HL-60 (cell line): ENCODE results near the gene LAMC3.

Experiments
- DNase-seq, 2 experiments: peaks; one replicate each; pipeline ENCODE4 v3.0.0-alpha.2; 2010 to 2020; ENCODE audit warnings: low read depth in 1 of 2, low spot score in 1 of 2
- H3K27ac ChIP-seq: fragments of 250-450 bp; sonication (Bioruptor Pico); replicated peaks from 2 replicates; pipeline ENCODE4 v1.5.1; 2020; ENCODE audit warnings: mild to moderate bottlenecking, moderate library complexity
- H3K27me3 ChIP-seq: fragments of 250-450 bp; sonication (Bioruptor Pico); 2 replicates; pipeline ENCODE4 v1.5.1; 2021; ENCODE audit warnings: mild to moderate bottlenecking, moderate library complexity; ENCODE audit not compliant: insufficient read depth, poor library complexity, severe bottlenecking
- H3K4me3 ChIP-seq: replicated peaks from 2 replicates; pipeline ENCODE4 v1.5.1; 2011; ENCODE audit warnings: mild to moderate bottlenecking, control low read depth, low read length; ENCODE audit not compliant: insufficient read depth
- GABPA ChIP-seq: IDR thresholded peaks from 2 replicates; pipeline ENCODE4 v1.6.1; 2012; ENCODE audit warnings: low read depth
- POLR2AphosphoS5 ChIP-seq: IDR thresholded peaks from 2 replicates; pipeline ENCODE4 v1.6.1; 2012; ENCODE audit warnings: low read depth
- SPI1 ChIP-seq: IDR thresholded peaks from 2 replicates; pipeline ENCODE4 v1.6.1; 2012; ENCODE audit warnings: low read depth, mild to moderate bottlenecking, borderline replicate concordance
- TF ChIP-seq, protein P1 (sequence below): IDR thresholded peaks from one replicate; pipeline ENCODE4 v1.5.1; 2011; ENCODE audit warnings: low read length, control low read depth, inconsistent platforms; ENCODE audit not compliant: insufficient read depth
- TF ChIP-seq, protein P2 (sequence below): IDR thresholded peaks from 2 replicates; pipeline ENCODE4 v1.6.1; 2012; ENCODE audit warnings: low read depth; ENCODE audit not compliant: insufficient replicate concordance

The LAMC3 gene

DNA sequence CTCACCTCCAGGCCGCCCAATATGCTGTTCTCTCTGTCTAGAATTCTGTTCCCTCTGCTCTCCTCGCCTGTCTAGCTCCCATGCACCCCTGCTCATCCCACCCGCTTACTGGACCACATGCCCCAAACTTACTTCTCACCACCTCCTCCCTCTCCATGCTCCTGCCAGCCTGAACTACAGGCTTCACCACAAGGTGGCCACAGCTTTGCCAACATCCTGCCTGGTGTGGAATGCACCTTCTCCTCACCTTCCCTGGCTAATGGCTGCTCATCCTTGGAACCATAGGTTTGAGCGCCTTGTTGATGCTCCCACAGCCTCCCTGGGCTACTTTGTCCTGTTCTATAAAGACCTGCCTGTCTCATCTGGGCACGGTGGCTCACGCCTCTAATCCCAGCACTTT is 9.6 kb downstream of the LAMC3 start:
- TF ChIP-seq GABPA = no peak
- TF ChIP-seq, protein P1, sequence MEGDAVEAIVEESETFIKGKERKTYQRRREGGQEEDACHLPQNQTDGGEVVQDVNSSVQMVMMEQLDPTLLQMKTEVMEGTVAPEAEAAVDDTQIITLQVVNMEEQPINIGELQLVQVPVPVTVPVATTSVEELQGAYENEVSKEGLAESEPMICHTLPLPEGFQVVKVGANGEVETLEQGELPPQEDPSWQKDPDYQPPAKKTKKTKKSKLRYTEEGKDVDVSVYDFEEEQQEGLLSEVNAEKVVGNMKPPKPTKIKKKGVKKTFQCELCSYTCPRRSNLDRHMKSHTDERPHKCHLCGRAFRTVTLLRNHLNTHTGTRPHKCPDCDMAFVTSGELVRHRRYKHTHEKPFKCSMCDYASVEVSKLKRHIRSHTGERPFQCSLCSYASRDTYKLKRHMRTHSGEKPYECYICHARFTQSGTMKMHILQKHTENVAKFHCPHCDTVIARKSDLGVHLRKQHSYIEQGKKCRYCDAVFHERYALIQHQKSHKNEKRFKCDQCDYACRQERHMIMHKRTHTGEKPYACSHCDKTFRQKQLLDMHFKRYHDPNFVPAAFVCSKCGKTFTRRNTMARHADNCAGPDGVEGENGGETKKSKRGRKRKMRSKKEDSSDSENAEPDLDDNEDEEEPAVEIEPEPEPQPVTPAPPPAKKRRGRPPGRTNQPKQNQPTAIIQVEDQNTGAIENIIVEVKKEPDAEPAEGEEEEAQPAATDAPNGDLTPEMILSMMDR = no peak
- no peak for TF ChIP-seq POLR2AphosphoS5
- TF ChIP-seq, protein P2, sequence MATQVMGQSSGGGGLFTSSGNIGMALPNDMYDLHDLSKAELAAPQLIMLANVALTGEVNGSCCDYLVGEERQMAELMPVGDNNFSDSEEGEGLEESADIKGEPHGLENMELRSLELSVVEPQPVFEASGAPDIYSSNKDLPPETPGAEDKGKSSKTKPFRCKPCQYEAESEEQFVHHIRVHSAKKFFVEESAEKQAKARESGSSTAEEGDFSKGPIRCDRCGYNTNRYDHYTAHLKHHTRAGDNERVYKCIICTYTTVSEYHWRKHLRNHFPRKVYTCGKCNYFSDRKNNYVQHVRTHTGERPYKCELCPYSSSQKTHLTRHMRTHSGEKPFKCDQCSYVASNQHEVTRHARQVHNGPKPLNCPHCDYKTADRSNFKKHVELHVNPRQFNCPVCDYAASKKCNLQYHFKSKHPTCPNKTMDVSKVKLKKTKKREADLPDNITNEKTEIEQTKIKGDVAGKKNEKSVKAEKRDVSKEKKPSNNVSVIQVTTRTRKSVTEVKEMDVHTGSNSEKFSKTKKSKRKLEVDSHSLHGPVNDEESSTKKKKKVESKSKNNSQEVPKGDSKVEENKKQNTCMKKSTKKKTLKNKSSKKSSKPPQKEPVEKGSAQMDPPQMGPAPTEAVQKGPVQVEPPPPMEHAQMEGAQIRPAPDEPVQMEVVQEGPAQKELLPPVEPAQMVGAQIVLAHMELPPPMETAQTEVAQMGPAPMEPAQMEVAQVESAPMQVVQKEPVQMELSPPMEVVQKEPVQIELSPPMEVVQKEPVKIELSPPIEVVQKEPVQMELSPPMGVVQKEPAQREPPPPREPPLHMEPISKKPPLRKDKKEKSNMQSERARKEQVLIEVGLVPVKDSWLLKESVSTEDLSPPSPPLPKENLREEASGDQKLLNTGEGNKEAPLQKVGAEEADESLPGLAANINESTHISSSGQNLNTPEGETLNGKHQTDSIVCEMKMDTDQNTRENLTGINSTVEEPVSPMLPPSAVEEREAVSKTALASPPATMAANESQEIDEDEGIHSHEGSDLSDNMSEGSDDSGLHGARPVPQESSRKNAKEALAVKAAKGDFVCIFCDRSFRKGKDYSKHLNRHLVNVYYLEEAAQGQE = no peak
- TF ChIP-seq SPI1 = no peak
- H3K4me3 ChIP-seq = no peak overlapping the region
- H3K27me3 ChIP-seq = peaks cover 6% of the 10 kb centered on the region
- no peak for DNase-seq
- H3K27ac ChIP-seq = no peak overlapping the region

DNA sequence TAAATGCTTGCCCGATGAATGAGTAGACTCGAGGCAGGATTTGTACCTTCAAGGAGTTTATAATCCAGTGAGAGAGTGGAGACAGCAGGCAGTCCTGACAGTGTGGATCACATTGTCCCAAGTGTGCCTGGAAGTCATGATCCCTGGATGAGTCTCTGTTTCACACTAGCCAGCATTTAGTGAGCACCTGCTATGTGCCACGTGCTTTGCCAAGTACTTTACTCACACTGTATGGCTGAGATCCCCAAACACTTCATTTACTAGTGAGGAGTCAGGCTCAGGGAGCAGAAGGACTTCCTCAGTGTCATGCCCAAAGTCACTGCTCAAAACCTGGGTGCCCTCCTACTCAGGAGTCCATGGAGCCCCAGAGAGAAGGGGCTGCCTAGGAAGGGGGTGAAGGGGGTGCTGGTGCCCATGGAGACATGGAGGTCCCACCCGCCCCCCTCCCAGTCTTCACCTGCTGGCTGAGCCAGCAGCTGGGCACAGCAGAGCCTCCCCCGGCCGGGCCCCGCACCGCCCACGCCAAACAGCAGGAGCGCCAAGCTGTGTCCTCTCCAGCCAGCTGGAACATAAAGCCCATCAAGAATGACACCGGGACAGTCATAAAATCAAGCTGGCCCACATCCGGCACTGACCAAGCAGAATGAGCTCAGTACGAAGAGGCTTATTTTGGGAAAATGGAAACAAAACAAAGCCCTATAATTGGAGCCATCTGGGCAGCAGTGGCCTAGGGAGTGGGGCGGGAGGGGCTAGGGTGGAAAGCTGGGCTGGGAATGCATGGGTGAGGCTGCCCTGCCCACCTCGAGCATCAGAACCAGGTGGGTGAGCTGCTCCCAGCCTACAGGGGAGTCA is 10.6 kb downstream of the LAMC3 start:
- DNase-seq = no peak
- H3K27me3 ChIP-seq = no peaks in the 10 kb centered on the region
- no peak overlapping the region for H3K27ac ChIP-seq
- no peak for TF ChIP-seq GABPA
- H3K4me3 ChIP-seq = no peak overlapping the region

DNA sequence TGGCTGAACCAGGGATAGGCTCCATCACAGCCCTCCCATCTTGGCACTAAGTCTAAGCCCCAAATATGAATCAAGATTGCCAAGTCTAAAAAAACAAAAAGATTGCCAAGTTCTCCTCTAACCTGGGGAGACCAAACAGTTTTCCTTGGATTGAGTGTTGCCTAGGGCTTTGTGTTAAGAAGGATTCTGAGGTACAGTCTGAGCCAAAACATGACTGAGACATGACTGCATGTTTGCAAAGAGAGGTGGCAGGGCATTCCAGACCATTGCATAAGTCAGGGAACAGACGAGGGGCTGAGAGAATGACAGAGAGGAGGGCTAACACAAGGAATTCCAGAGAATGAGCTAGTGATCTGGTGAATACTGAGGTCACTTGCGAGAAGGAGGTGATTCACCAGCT is 11.4 kb downstream of the LAMC3 start:
- Histone ChIP-seq H3K27me3 (no peaks in the 10 kb centered on the region), H3K4me3 (no peak overlapping the region), H3K27ac (no peak overlapping the region)
- TF ChIP-seq, protein P1 = no peak
- TF ChIP-seq, protein P2 = no peak
- TF ChIP-seq POLR2AphosphoS5 (no peak), SPI1 (no peak), GABPA (no peak)
- no peak for DNase-seq

DNA sequence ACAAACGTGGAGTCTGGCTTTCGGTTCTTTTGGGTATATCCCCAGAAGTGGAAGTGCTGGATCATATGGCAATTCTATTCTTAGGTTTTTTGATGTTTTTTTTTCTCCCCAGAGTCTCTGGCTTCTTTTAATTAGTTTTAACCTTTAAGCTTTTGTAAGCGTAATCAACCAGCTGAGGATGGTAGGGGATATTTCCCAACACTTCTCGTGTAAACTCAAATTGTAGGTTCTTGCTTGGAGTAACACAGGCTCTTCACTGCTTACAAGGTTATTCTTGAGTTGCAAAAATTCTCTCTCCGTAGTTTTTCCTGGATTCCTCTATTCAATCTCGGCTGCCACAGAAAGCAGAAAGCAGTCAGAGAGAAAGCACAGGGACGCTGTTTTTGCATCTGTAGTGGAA is 11.9 kb downstream of the LAMC3 start:
- Histone ChIP-seq H3K27ac (no peak overlapping the region), H3K27me3 (no peaks in the 10 kb centered on the region), H3K4me3 (no peak overlapping the region)
- no peak for TF ChIP-seq GABPA
- TF ChIP-seq, protein P1 = no peak
- TF ChIP-seq POLR2AphosphoS5 = no peak
- no peak for TF ChIP-seq SPI1
- TF ChIP-seq, protein P2 = no peak
- no peak for DNase-seq
